Endodermal cell (in vitro differentiated cells): ENCODE measurements around the gene FEN1. TPM values are rescaled to one million over a fixed set of nuclear protein-coding genes. Genes with fewer than 3 reads are reported as not detected.

Source experiments
- DNase-seq: peaks from one replicate; pipeline ENCODE4 v3.0.0-alpha.2; 2017
- H3K27ac ChIP-seq: 2 replicates; pipeline ENCODE4 v1.5.1; 2013; ENCODE audit warnings: mild to moderate bottlenecking, low read depth, low read length, moderate library complexity
- H3K27me3 ChIP-seq: 2 replicates; pipeline ENCODE4 v1.6.1; 2013; ENCODE audit warnings: mild to moderate bottlenecking, low read length, moderate library complexity; ENCODE audit not compliant: insufficient read depth, control insufficient read depth, poor library complexity, severe bottlenecking
- H3K36me3 ChIP-seq: 2 replicates; pipeline ENCODE4 v1.7.0; 2013; ENCODE audit warnings: mild to moderate bottlenecking, low read length, moderate library complexity; ENCODE audit not compliant: control insufficient read depth, insufficient read depth
- H3K4me1 ChIP-seq: one replicate; pipeline ENCODE4 v1.7.0; 2013; ENCODE audit warnings: low read length; ENCODE audit not compliant: control insufficient read depth, insufficient read depth
- H3K4me3 ChIP-seq: 2 replicates; pipeline ENCODE4 v1.5.1; 2013; ENCODE audit warnings: mild to moderate bottlenecking, low read length, moderate library complexity
- H3K9ac ChIP-seq: 2 replicates; pipeline ENCODE4 v1.6.1; 2013; ENCODE audit warnings: mild to moderate bottlenecking, low read length, moderate library complexity; ENCODE audit not compliant: poor library complexity, severe bottlenecking; ENCODE audit errors: extremely low read depth
- H3K9me3 ChIP-seq: 2 replicates; pipeline ENCODE4 v1.6.1; 2013; ENCODE audit warnings: mild to moderate bottlenecking, low read length, moderate library complexity; ENCODE audit not compliant: control insufficient read depth
- H3K27ac Mint-ChIP-seq: 2 replicates; pipeline ENCODE4 v1.8.0; 2020; ENCODE audit warnings: mixed read lengths
- H3K27me3 Mint-ChIP-seq: 2 replicates; pipeline ENCODE4 v1.8.0; 2021; ENCODE audit warnings: mild to moderate bottlenecking, mixed read lengths; ENCODE audit not compliant: insufficient read depth
- H3K36me3 Mint-ChIP-seq: 2 replicates; pipeline ENCODE4 v1.8.0; 2020; ENCODE audit warnings: low read depth, mixed read lengths
- H3K4me1 Mint-ChIP-seq: 2 replicates; pipeline ENCODE4 v1.8.0; 2020; ENCODE audit warnings: mixed read lengths
- H3K4me3 Mint-ChIP-seq: 2 replicates; pipeline ENCODE4 v1.8.0; 2020; ENCODE audit warnings: mild to moderate bottlenecking, moderate library complexity, mixed read lengths
- H3K9me3 Mint-ChIP-seq: 2 replicates; pipeline ENCODE4 v1.8.0; 2020; ENCODE audit warnings: mild to moderate bottlenecking, mixed read lengths
- CTCF ChIP-seq: fragments of 200-600 bp; sonication (generic); conservative IDR thresholded peaks from 2 replicates; pipeline ENCODE4 v1.5.0; 2021; ENCODE audit warnings: antibody characterized with exemption, mild to moderate bottlenecking
- WGBS, 2 experiments: methylation state at CpG; one replicate each; pipeline versions ENCODE4 v1.1.5 to v1.1.7; 2013; ENCODE audit warnings: missing lambda C conversion rate in 2 of 2, mixed read lengths in 1 of 2; ENCODE audit not compliant: insufficient coverage in 1 of 2, insufficient read length in 1 of 2; 5-methylcytosine and 5-hydroxymethylcytosine counted together
- total RNA-seq, 2 donors: library from RNA; stranded (reverse); fragmentation: NEBNext Ultra II Directional in 1 of 2; extraction: Animal tissue kit (Norgen Biotek cat#: 25700) in 1 of 2; gene quantifications; 2 replicates in 1 of 2; 3 replicates in 1 of 2; pipeline ENCODE4 v1.2.1, GENCODE V29; 2021

Gene FEN1
- total RNA-seq, 2 donors from 2014 or later, result 66.7 to 81.8 TPM

DNA sequence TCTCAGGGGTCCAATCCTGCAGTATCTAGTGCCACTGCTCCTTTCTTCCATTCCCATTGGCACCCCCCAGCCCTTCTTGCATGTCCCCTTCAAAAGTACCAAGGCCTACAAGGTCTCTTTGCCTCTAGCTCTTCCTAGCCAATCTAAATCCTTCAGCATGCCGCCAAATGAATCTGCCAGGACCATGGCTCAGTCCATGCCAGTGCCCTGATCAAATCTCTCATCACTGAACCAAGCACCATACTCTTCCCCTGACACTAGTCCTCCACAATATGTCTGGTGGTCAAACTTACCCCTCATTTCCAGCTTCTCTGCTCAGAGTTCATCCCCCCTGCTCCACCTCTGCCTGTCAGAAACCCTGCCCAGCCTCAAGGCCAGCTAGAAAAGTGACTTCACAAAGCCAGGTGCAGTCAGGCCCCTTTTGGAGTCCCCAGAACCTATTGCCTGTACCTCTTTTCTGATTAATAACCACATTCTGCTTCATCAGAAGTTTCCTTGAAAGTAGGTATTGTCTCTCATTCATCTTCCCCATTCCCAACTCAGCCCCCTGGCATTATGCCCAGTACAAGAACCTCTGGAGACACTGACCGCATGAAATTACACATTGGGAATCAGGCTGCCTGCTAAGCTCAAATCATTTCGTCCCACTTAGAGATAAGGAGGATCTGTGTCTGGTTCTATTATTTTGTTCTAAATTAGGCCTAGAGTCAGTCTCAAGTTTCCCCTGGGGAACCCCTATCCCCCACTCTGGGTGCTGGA lies 11.4 kb downstream of the FEN1 start:
- Mint-ChIP-seq H3K9me3 (no peaks in the 10 kb centered on the region), H3K36me3 (peaks cover 74% of the 10 kb centered on the region), H3K4me3 (no peak overlapping the region), H3K27ac (no peak overlapping the region), H3K27me3 (no peaks in the 10 kb centered on the region), H3K4me1 (peaks cover 5% of the 10 kb centered on the region)
- Histone ChIP-seq H3K27ac (no peak overlapping the region), H3K27me3 (no peaks in the 10 kb centered on the region), H3K36me3 (peaks cover 76% of the 10 kb centered on the region), H3K4me3 (no peak overlapping the region), H3K4me1 (peaks cover 2% of the 10 kb centered on the region), H3K9ac (no peak overlapping the region), H3K9me3 (no peaks in the 10 kb centered on the region)
- no peak for DNase-seq
- 95 to 100% methylated on average over 1 to 3 of the region's 3 CpGs for WGBS, 2 experiments
- TF ChIP-seq CTCF, result no peak

GRCh38 chr11:61805146-61805545 lies 12.4 kb downstream of the FEN1 start:
- Histone ChIP-seq H3K4me3 (no peak overlapping the region), H3K27me3 (no peaks in the 10 kb centered on the region), H3K36me3 (peaks cover 76% of the 10 kb centered on the region), H3K9ac (no peak overlapping the region), H3K27ac (no peak overlapping the region), H3K9me3 (no peaks in the 10 kb centered on the region), H3K4me1 (no peaks in the 10 kb centered on the region)
- 100% methylated on average over 1 of the region's 1 CpG for WGBS, 2 experiments
- no peaks in the 10 kb centered on the region for H3K27me3 Mint-ChIP-seq
- peaks cover 78% of the 10 kb centered on the region for H3K36me3 Mint-ChIP-seq
- TF ChIP-seq CTCF, result no peak
- no peaks in the 10 kb centered on the region for H3K9me3 Mint-ChIP-seq
- DNase-seq, result no peak
- peaks cover 5% of the 10 kb centered on the region for H3K4me1 Mint-ChIP-seq
- no peak overlapping the region for H3K27ac Mint-ChIP-seq
- no peak overlapping the region for H3K4me3 Mint-ChIP-seq

DNA sequence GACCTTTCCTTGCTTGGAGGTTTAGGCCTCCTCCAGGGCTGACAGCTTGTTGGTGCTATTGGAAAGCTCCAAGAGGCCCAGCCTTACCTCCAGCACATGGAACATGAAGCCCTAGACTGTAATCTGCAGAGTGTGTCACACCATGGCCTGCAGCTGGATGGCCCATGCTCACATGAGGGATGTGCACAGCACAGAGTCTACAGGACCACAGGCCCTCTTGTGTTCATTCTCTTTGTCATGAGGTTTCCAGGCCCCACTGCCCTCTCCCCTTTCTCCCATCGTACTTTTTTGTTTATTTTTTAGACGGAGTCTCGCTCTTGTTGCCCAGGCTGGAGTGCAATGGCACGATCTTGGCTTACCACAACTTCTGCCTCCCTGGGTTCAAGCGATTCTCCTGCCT lies 14.1 kb downstream of the FEN1 start:
- Histone ChIP-seq H3K27me3 (no peaks in the 10 kb centered on the region), H3K36me3 (peaks cover 80% of the 10 kb centered on the region), H3K9ac (no peak overlapping the region), H3K27ac (no peak overlapping the region), H3K9me3 (no peaks in the 10 kb centered on the region), H3K4me1 (no peaks in the 10 kb centered on the region), H3K4me3 (no peak overlapping the region)
- Mint-ChIP-seq H3K36me3 (peaks cover 83% of the 10 kb centered on the region), H3K4me3 (no peak overlapping the region), H3K27ac (no peak overlapping the region), H3K4me1 (no peaks in the 10 kb centered on the region), H3K27me3 (no peaks in the 10 kb centered on the region), H3K9me3 (no peaks in the 10 kb centered on the region)
- TF ChIP-seq CTCF, result no peak
- WGBS, 2 experiments, result 90 to 93% methylated on average over 5 of the region's 5 CpGs
- DNase-seq, result no peak
